DMS153 (cell line): ENCODE data around the gene PCDHB8.
A peak's percentile ranks its signal among the peaks of the same experiment; 100 is the strongest.
"Not testable (repeated sequence)": the region's sequence is repeated elsewhere in the genome, so short reads cannot be mapped to it uniquely, and the experiment has no call there.

ENCODE experiments used
- DNase-seq: peaks from one replicate; lab custom pipeline; 2025; lab: John Stamatoyannopoulos, UW

The PCDHB8 gene

GRCh38 chr5:141177577-141178191 lies at the start of gene PCDHB8:
PCDHB8 (plus strand) TSS chr5:141177790; CDS start chr5:141178035, 245 bp downstream.
- peak; percentile 18 for DNase-seq

GRCh38 chr5:141135030-141135717 lies 42.4 kb upstream of the PCDHB8 start, which contains the start of gene PCDHB5:
PCDHB5 (plus strand) TSS chr5:141135206; CDS start chr5:141135435, 229 bp downstream.
- DNase-seq, result no peak

GRCh38 chr5:141135718-141136266 lies 41.8 kb upstream of the PCDHB8 start:
- no peak for DNase-seq

GRCh38 chr5:141137346-141137745 lies 40.2 kb upstream of the PCDHB8 start:
- DNase-seq, result not testable (repeated sequence)

GRCh38 chr5:141149812-141150211 lies 27.8 kb upstream of the PCDHB8 start, which contains the start of gene PCDHB6:
PCDHB6 (plus strand) TSS chr5:141150057; CDS start chr5:141150258, 201 bp downstream.
- no peak for DNase-seq

GRCh38 chr5:141150224-141150992 lies 27.2 kb upstream of the PCDHB8 start:
- no peak for DNase-seq

GRCh38 chr5:141150993-141151325 lies 26.6 kb upstream of the PCDHB8 start:
- DNase-seq, result no peak

- not testable (repeated sequence) for DNase-seq
Measured at GRCh38 chr5:141151632-141152031, 26.0 kb upstream of the PCDHB8 start.

- not testable (repeated sequence) for DNase-seq
Measured at GRCh38 chr5:141152096-141152495, 25.5 kb upstream of the PCDHB8 start.

- no peak for DNase-seq
Measured at GRCh38 chr5:141155540-141156374, 21.8 kb upstream of the PCDHB8 start.

GRCh38 chr5:141157356-141157755 lies 20.2 kb upstream of the PCDHB8 start:
- not testable (repeated sequence) for DNase-seq

GRCh38 chr5:141157901-141158300 lies 19.7 kb upstream of the PCDHB8 start:
- not testable (repeated sequence) for DNase-seq

- DNase-seq, result no peak
Measured at GRCh38 chr5:141172381-141173204, 5.0 kb upstream of the PCDHB8 start, which contains the start of gene PCDHB7. PCDHB7 (plus strand) TSS chr5:141172644; CDS start chr5:141172836, 192 bp downstream.

- DNase-seq, result not testable (repeated sequence)
Measured at GRCh38 chr5:141174291-141175104, 3.1 kb upstream of the PCDHB8 start.

- DNase-seq, result no peak
Measured at GRCh38 chr5:141175933-141176332, 1.7 kb upstream of the PCDHB8 start.

- not testable (repeated sequence) for DNase-seq
Measured at GRCh38 chr5:141179371-141179770, 1.8 kb downstream of the PCDHB8 start.

GRCh38 chr5:141179876-141180275 lies 2.3 kb downstream of the PCDHB8 start:
- not testable (repeated sequence) for DNase-seq

- no peak for DNase-seq
Measured at GRCh38 chr5:141180313-141180712, 2.7 kb downstream of the PCDHB8 start.

GRCh38 chr5:141182248-141182647 lies 4.7 kb downstream of the PCDHB8 start, which contains the start of gene PCDHB16:
PCDHB16 (plus strand) TSS chr5:141182387; CDS start chr5:141182560, 173 bp downstream.
- DNase-seq, result no peak
